Neuron (in vitro differentiated cells): ENCODE results near the gene RAPGEF6.
A peak's percentile ranks its signal among the peaks of the same experiment; 100 is the strongest.
"Not testable (repeated sequence)": the region's sequence is repeated elsewhere in the genome, so short reads cannot be mapped to it uniquely, and the experiment has no call there.

ENCODE experiments used
- H2AFZ ChIP-seq: one replicate; pipeline ENCODE4 v1.6.1; 2013; ENCODE audit warnings: low read depth, mild to moderate bottlenecking, inconsistent platforms, low read length, moderate library complexity
- H3K27me3 ChIP-seq: one replicate; pipeline ENCODE4 v1.6.1; 2013; ENCODE audit warnings: low read length; ENCODE audit not compliant: insufficient read depth
- H3K36me3 ChIP-seq: one replicate; pipeline ENCODE4 v1.6.1; 2013; ENCODE audit warnings: low read length; ENCODE audit not compliant: insufficient read depth
- H3K4me1 ChIP-seq: one replicate; pipeline ENCODE4 v1.6.1; 2013; ENCODE audit warnings: low read length; ENCODE audit not compliant: insufficient read depth
- H3K4me3 ChIP-seq: 2 replicates; pipeline ENCODE4 v1.5.1; 2013; ENCODE audit warnings: mild to moderate bottlenecking, low read length, moderate library complexity
- H3K9me3 ChIP-seq: one replicate; pipeline ENCODE4 v1.6.1; 2013; ENCODE audit warnings: low read length

The RAPGEF6 gene

GRCh38 chr5:131634996-131635683 lies at the start of gene RAPGEF6:
Gene RAPGEF6, minus strand, starts transcription at chr5:131635229. Its CDS starts 199 bp downstream, at chr5:131635030.
- Histone ChIP-seq H3K9me3 (no peaks in the 10 kb centered on the region), H3K36me3 (no peaks in the 10 kb centered on the region), H3K4me3 (peak within 1 kb of the TSS; percentile 70), H3K4me1 (peaks cover 18% of the 10 kb centered on the region), H2AFZ (peak within 1 kb of the TSS; percentile 75), H3K27me3 (no peaks in the 10 kb centered on the region)

- Histone ChIP-seq H2AFZ (no peak overlapping the region), H3K27me3 (no peaks in the 10 kb centered on the region), H3K4me3 (no peak overlapping the region), H3K36me3 (peaks cover 10% of the 10 kb centered on the region), H3K9me3 (no peaks in the 10 kb centered on the region), H3K4me1 (no peaks in the 10 kb centered on the region)
Observed at GRCh38 chr5:131684595-131684994, 49.6 kb upstream of the RAPGEF6 start.

- H3K27me3 ChIP-seq, result no peaks in the 10 kb centered on the region
- peaks cover 15% of the 10 kb centered on the region for H3K36me3 ChIP-seq
- H2AFZ ChIP-seq, result no peak overlapping the region
- no peaks in the 10 kb centered on the region for H3K4me1 ChIP-seq
- H3K9me3 ChIP-seq, result no peaks in the 10 kb centered on the region
- H3K4me3 ChIP-seq, result no peak overlapping the region
Observed at GRCh38 chr5:131684051-131684450, 49.0 kb upstream of the RAPGEF6 start.

- Histone ChIP-seq H2AFZ (no peak overlapping the region), H3K4me1 (no peaks in the 10 kb centered on the region), H3K27me3 (no peaks in the 10 kb centered on the region), H3K36me3 (peaks cover 22% of the 10 kb centered on the region), H3K9me3 (no peaks in the 10 kb centered on the region), H3K4me3 (no peak overlapping the region)
Observed at GRCh38 chr5:131682826-131683225, 47.8 kb upstream of the RAPGEF6 start.

GRCh38 chr5:131682175-131682574 lies 47.1 kb upstream of the RAPGEF6 start:
- peaks cover 23% of the 10 kb centered on the region for H3K36me3 ChIP-seq
- no peaks in the 10 kb centered on the region for H3K4me1 ChIP-seq
- no peaks in the 10 kb centered on the region for H3K9me3 ChIP-seq
- no peak overlapping the region for H3K4me3 ChIP-seq
- H3K27me3 ChIP-seq, result no peaks in the 10 kb centered on the region
- no peak overlapping the region for H2AFZ ChIP-seq

GRCh38 chr5:131679911-131680310 lies 44.9 kb upstream of the RAPGEF6 start:
- Histone ChIP-seq H3K4me1 (no peaks in the 10 kb centered on the region), H3K27me3 (no peaks in the 10 kb centered on the region), H3K4me3 (no peak overlapping the region), H2AFZ (no peak overlapping the region), H3K9me3 (no peaks in the 10 kb centered on the region), H3K36me3 (peaks cover 34% of the 10 kb centered on the region)

GRCh38 chr5:131678273-131678672 lies 43.2 kb upstream of the RAPGEF6 start:
- not testable (repeated sequence) for H3K27me3 ChIP-seq, H2AFZ ChIP-seq, H3K4me3 ChIP-seq, H3K4me1 ChIP-seq, H3K9me3 ChIP-seq
- H3K36me3 ChIP-seq, result peaks cover 43% of the 10 kb centered on the region

- Histone ChIP-seq H2AFZ (no peak overlapping the region), H3K36me3 (peaks cover 50% of the 10 kb centered on the region), H3K4me3 (no peak overlapping the region), H3K9me3 (no peaks in the 10 kb centered on the region), H3K4me1 (no peaks in the 10 kb centered on the region), H3K27me3 (no peaks in the 10 kb centered on the region)
Observed at GRCh38 chr5:131677115-131677514, 42.1 kb upstream of the RAPGEF6 start.

- Histone ChIP-seq H3K36me3 (peaks cover 63% of the 10 kb centered on the region), H3K4me3 (no peak overlapping the region), H3K9me3 (no peaks in the 10 kb centered on the region), H3K27me3 (no peaks in the 10 kb centered on the region), H2AFZ (no peak overlapping the region), H3K4me1 (no peaks in the 10 kb centered on the region)
Observed at GRCh38 chr5:131672776-131673175, 37.7 kb upstream of the RAPGEF6 start.

GRCh38 chr5:131671994-131672655 lies 37.1 kb upstream of the RAPGEF6 start:
- H3K27me3 ChIP-seq, result no peaks in the 10 kb centered on the region
- H2AFZ ChIP-seq, result no peak overlapping the region
- no peaks in the 10 kb centered on the region for H3K4me1 ChIP-seq
- no peaks in the 10 kb centered on the region for H3K9me3 ChIP-seq
- H3K4me3 ChIP-seq, result no peak overlapping the region
- peaks cover 57% of the 10 kb centered on the region for H3K36me3 ChIP-seq

GRCh38 chr5:131671409-131671808 lies 36.4 kb upstream of the RAPGEF6 start:
- H3K4me3 ChIP-seq, result no peak overlapping the region
- H3K4me1 ChIP-seq, result no peaks in the 10 kb centered on the region
- no peaks in the 10 kb centered on the region for H3K9me3 ChIP-seq
- H2AFZ ChIP-seq, result no peak overlapping the region
- peaks cover 54% of the 10 kb centered on the region for H3K36me3 ChIP-seq
- no peaks in the 10 kb centered on the region for H3K27me3 ChIP-seq

GRCh38 chr5:131664929-131665328 lies 29.9 kb upstream of the RAPGEF6 start:
- no peaks in the 10 kb centered on the region for H3K9me3 ChIP-seq

GRCh38 chr5:131661933-131662332 lies 26.9 kb upstream of the RAPGEF6 start:
- no peaks in the 10 kb centered on the region for H3K27me3 ChIP-seq
- H3K36me3 ChIP-seq, result peaks cover 20% of the 10 kb centered on the region
- peaks cover 4% of the 10 kb centered on the region for H3K9me3 ChIP-seq
- H3K4me3 ChIP-seq, result no peak overlapping the region
- H2AFZ ChIP-seq, result no peak overlapping the region
- H3K4me1 ChIP-seq, result no peaks in the 10 kb centered on the region

More at GRCh38 chr5:131664929-131665328, 29.9 kb upstream of the RAPGEF6 start:
- H2AFZ ChIP-seq, result no peak overlapping the region
- peaks cover 20% of the 10 kb centered on the region for H3K36me3 ChIP-seq
- H3K4me3 ChIP-seq, result no peak overlapping the region
- H3K27me3 ChIP-seq, result no peaks in the 10 kb centered on the region
- no peaks in the 10 kb centered on the region for H3K4me1 ChIP-seq
